ENCODE data around the gene SMS.

DNA sequence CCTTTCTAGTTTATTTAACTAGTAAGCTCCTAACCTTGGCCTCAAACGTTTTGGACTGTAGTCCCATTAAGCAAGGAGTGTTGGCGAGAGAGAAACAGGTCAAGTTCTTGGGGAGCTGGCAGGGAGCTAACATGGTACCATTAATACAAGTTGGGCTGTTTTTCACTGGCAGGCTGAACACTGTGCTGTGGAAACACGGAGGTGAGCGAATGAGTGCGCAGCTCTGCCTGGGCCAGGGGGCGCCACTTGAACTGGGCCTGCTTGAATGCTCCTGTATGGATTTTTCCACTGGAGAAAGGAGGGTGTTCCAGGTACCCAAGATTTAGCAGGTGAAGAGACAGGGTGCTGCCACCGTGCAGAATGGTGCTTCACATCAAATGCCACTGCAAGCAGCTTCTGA lies 7.4 kb upstream of the SMS start:
- TF ChIP-seq CTCF (IDR thresholded peaks at IDR 0.05; ENCODE audit: insufficient read depth, low read length, poor library complexity, severe bottlenecking) (no peak), EZH2phosphoT487 (conservative IDR thresholded peaks at IDR 0.05; ENCODE audit: low read length) (no peak)
